A673 (cell line): ENCODE measurements around the gene FOXK1. TPM values are rescaled to one million over a fixed set of nuclear protein-coding genes. Genes with fewer than 3 reads are reported as not detected.

Source experiments
- BruUV-seq: library from RNA; stranded (reverse); fragments of 400-500 nt; replicated peaks from 2 replicates; lab custom pipeline; 2021; lab: Mats Ljungman, UMichigan
- CTCF ChIA-PET: fragments of 300-600 bp; sonication (Branson Sonifier 250); formaldehyde crosslinking; loops from one replicate; lab custom pipeline; 2022; ENCODE audit warnings: antibody characterized with exemption; lab: Charles Lee
- POLR2A ChIA-PET: fragments of 300-600 bp; sonication (Branson Sonifier 250); formaldehyde crosslinking; loops from one replicate; lab custom pipeline; 2022; ENCODE audit warnings: antibody characterized with exemption; ENCODE audit not compliant: low non-redundant PET; lab: Charles Lee
- DNase-seq: peaks from one replicate; pipeline ENCODE4 v3.0.0-alpha.2; 2015; ENCODE audit warnings: low spot score
- H3K27ac ChIP-seq: fragments of 200-600 bp; sonication (generic); 2 replicates; pipeline ENCODE4 v1.5.1; 2016; ENCODE audit warnings: mixed run types, low read depth, mild to moderate bottlenecking, mixed read lengths, antibody characterized with exemption, low read length; ENCODE audit not compliant: poor library complexity, severe bottlenecking
- H3K27me3 ChIP-seq: fragments of 200-600 bp; sonication (generic); replicated peaks from 2 replicates; pipeline ENCODE4 v1.6.1; 2017; ENCODE audit warnings: mixed run types, low read depth, mild to moderate bottlenecking, mixed read lengths, antibody characterized with exemption, low read length; ENCODE audit not compliant: insufficient read depth, poor library complexity
- H3K36me3 ChIP-seq: fragments of 200-600 bp; sonication (generic); 2 replicates; pipeline ENCODE4 v1.6.1; 2016; ENCODE audit warnings: mixed run types, mild to moderate bottlenecking, mixed read lengths, antibody characterized with exemption, low read length; ENCODE audit not compliant: insufficient read depth, poor library complexity, severe bottlenecking
- H3K4me1 ChIP-seq: fragments of 200-600 bp; sonication (generic); 2 replicates; pipeline ENCODE4 v1.6.1; 2017; ENCODE audit warnings: mixed run types, mild to moderate bottlenecking, mixed read lengths, antibody characterized with exemption, low read length; ENCODE audit not compliant: insufficient read depth, poor library complexity, severe bottlenecking
- H3K4me3 ChIP-seq: fragments of 200-600 bp; sonication (generic); 2 replicates; pipeline ENCODE4 v1.5.1; 2016; ENCODE audit warnings: low read depth, mixed run types, mild to moderate bottlenecking, mixed read lengths, low read length; ENCODE audit not compliant: poor library complexity, severe bottlenecking
- H3K9me3 ChIP-seq: fragments of 200-600 bp; sonication (generic); 2 replicates; pipeline ENCODE4 v1.6.1; 2016; ENCODE audit warnings: mixed run types, low read depth, mild to moderate bottlenecking, mixed read lengths, antibody characterized with exemption, low read length; ENCODE audit not compliant: poor library complexity, severe bottlenecking
- CTCF ChIP-seq: fragments of 300-800, 200-600 bp; sonication (generic); conservative IDR thresholded peaks from 2 replicates; pipeline ENCODE4 v1.5.1; 2017; ENCODE audit warnings: low read depth, mild to moderate bottlenecking, antibody characterized with exemption, low read length, moderate library complexity, mixed read lengths
- EZH2 ChIP-seq: fragments of 200-600 bp; sonication (generic); IDR thresholded peaks from 2 replicates; pipeline ENCODE4 v1.6.1; 2017; ENCODE audit warnings: borderline replicate concordance, low read depth, mild to moderate bottlenecking, mixed read lengths, antibody characterized with exemption, low read length; ENCODE audit not compliant: poor library complexity, severe bottlenecking
- intact Hi-C: fragments of 100-400 bp; cut with micrococcal nuclease; formaldehyde crosslinking; loops from one replicate; pipeline ENCODE4 v1.10.0; 2022; ENCODE audit not compliant: unreplicated experiment
- total RNA-seq: library from RNA; stranded (reverse); gene quantifications from 2 replicates; pipeline ENCODE4 v1.2.3, GENCODE V29; 2021

The FOXK1 gene
- total RNA-seq, 1 experiment from 2014 or later: 43.8 TPM

GRCh38 chr7:4693152-4693551, 11.1 kb downstream of the FOXK1 start:
- BruUV-seq: no TSS peak
- H3K27me3 ChIP-seq: no peaks in the 10 kb centered on the region
- intact Hi-C loops: loop anchor here (5.0 kb wide), 1 partner anchor 54 kb away; no protein-coding TSS in a partner anchor
- H3K27ac ChIP-seq: no peak overlapping the region
- H3K9me3 ChIP-seq: no peaks in the 10 kb centered on the region
- no peak for DNase-seq
- H3K36me3 ChIP-seq: no peaks in the 10 kb centered on the region
- POLR2A ChIA-PET: no interaction called here
- TF ChIP-seq CTCF: no peak
- TF ChIP-seq EZH2: no peak
- peaks cover 55% of the 10 kb centered on the region for H3K4me1 ChIP-seq
- H3K4me3 ChIP-seq: no peak overlapping the region
- CTCF ChIA-PET: no interaction called here

DNA sequence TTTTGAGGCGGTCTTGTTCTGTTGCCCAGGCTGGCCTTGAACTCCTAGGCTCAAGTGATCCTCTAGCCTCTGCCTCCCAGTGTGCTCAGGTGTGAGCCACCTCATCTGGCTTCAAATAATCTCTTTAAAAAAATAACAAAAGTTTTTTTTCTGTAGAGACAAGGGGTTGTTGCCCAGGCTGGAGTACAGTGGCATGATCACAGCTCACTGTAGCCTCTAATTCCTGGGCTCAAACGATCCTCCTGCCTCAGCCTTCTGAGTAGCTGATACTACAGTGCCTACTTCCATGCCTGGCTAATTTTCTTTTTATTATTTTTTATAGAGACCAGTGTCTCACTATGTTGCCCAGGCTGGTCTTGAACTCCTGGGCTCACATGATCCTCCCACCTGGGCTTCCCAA, 11.7 kb downstream of the FOXK1 start:
- CTCF ChIA-PET: no interaction called here
- POLR2A ChIA-PET: no interaction called here
- Histone ChIP-seq H3K9me3 (no peaks in the 10 kb centered on the region), H3K36me3 (no peaks in the 10 kb centered on the region), H3K4me3 (no peak overlapping the region), H3K27ac (no peak overlapping the region), H3K4me1 (peaks cover 55% of the 10 kb centered on the region), H3K27me3 (no peaks in the 10 kb centered on the region)
- no TSS peak for BruUV-seq
- DNase-seq: no peak
- TF ChIP-seq EZH2 (no peak), CTCF (no peak)
- intact Hi-C loops: loop anchor here (5.0 kb wide), 1 partner anchor 54 kb away; no protein-coding TSS in a partner anchor

GRCh38 chr7:4694305-4694704, 12.2 kb downstream of the FOXK1 start:
- Histone ChIP-seq H3K4me3 (no peak overlapping the region), H3K36me3 (no peaks in the 10 kb centered on the region), H3K27me3 (no peaks in the 10 kb centered on the region), H3K4me1 (peaks cover 51% of the 10 kb centered on the region), H3K9me3 (no peaks in the 10 kb centered on the region), H3K27ac (peak overlapping the region; percentile 42)
- ChIA-PET CTCF (no interaction called here), POLR2A (no interaction called here)
- no peak for DNase-seq
- TF ChIP-seq EZH2: no peak
- no peak for TF ChIP-seq CTCF
- no TSS peak for BruUV-seq
- intact Hi-C loops: loop anchor here (5.0 kb wide), 1 partner anchor 53 kb away; no protein-coding TSS in a partner anchor
